HUES48 (cell line): ENCODE data around the gene RBP3.

Experiments used
- H3K27ac ChIP-seq: one replicate; pipeline ENCODE4 v1.7.0; 2013; ENCODE audit warnings: low read depth, low read length, inconsistent platforms
- H3K27me3 ChIP-seq: 2 replicates; pipeline ENCODE4 v1.6.1; 2013; ENCODE audit warnings: mild to moderate bottlenecking, low read length; ENCODE audit not compliant: control insufficient read depth, insufficient read depth
- H3K36me3 ChIP-seq: 2 replicates; pipeline ENCODE4 v1.6.1; 2013; ENCODE audit warnings: low read length; ENCODE audit not compliant: control insufficient read depth, insufficient read depth
- H3K4me1 ChIP-seq: 2 replicates; pipeline ENCODE4 v1.6.1; 2013; ENCODE audit warnings: mild to moderate bottlenecking, low read length; ENCODE audit not compliant: control insufficient read depth, insufficient read depth
- H3K4me3 ChIP-seq: 2 replicates; pipeline ENCODE4 v1.5.1; 2013; ENCODE audit warnings: mild to moderate bottlenecking, low read depth, low read length
- H3K9ac ChIP-seq: 2 replicates; pipeline ENCODE4 v1.6.1; 2013; ENCODE audit warnings: mild to moderate bottlenecking, low read depth, low read length, moderate library complexity
- H3K9me3 ChIP-seq: 2 replicates; pipeline ENCODE4 v1.6.1; 2013; ENCODE audit warnings: low read length; ENCODE audit not compliant: control insufficient read depth, insufficient read depth

RBP3 gene

DNA sequence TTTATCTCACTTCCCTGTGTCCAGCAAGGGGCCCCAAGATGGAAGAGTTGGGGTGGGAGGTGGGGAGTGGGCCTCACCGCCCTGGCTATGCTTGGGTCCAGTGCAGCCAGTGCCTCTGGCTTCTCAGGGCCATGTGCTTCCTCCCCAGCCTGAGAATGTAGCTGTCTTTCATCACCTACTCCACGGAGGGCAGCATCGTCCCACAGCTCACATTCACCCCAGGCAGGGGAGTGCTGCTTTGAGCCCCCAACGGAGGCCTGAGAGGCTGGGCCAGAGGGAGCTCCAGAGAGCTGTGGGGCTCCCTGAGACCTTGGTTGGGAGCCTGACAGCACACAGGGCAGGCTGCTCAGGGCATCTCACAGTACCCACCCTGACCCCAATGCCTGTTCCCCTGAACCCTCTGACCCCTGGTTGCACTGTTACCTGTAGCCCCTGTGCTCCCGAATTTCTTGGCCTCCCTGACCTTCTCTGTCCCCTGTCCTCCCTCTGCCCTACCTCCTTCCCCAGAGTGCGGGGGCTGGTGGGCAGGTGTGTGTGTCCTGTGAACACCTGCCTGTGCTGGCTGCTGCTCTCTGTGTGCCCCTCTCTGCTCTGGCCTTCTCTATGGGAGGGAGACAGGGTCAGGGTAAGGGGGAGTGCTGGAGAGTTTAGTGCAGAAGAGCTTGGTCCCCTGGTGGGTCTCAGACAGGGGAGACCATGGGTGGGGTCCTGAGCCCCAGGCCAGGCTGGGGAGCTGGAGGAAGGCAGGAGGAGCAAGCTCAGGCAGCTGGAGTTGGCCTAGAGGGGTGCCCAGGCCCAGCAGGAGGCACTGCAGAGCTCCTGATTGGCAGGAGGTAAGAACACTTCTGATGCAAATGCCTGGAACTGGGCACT is 55.5 kb downstream of the RBP3 start:
- H3K9me3 ChIP-seq, result no peaks in the 10 kb centered on the region
- peaks cover 28% of the 10 kb centered on the region for H3K4me1 ChIP-seq
- no peaks in the 10 kb centered on the region for H3K36me3 ChIP-seq
- H3K4me3 ChIP-seq, result no peak overlapping the region
- 0 out of 2 replicates have a peak overlapping the region, but pooled peaks have one; percentile 14 for H3K9ac ChIP-seq
- peak overlapping the region; percentile 68 for H3K27ac ChIP-seq
- no peaks in the 10 kb centered on the region for H3K27me3 ChIP-seq

DNA sequence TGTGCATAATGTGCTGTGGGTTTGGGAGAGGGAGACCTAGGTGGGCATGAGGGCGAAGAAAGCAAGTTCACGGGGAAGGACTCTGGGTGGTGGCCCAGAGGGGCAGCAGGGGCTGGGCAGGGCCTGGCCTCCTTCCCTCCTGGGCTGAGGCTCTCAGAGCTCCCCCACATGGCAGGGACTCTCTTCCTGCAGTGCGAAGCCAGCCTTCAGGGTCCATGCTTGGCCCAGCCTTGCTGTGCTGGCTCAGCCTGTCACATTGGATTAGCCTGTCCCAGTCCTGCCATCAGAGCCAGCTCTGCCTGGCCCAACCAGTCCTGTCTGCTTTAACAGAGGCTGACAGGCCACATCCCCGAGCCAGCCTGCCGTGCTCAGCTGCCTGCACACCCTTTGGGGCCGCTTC is 56.3 kb downstream of the RBP3 start:
- peaks cover 28% of the 10 kb centered on the region for H3K4me1 ChIP-seq
- H3K9me3 ChIP-seq, result no peaks in the 10 kb centered on the region
- H3K27ac ChIP-seq, result no peak overlapping the region
- H3K9ac ChIP-seq, result no peak overlapping the region
- H3K27me3 ChIP-seq, result no peaks in the 10 kb centered on the region
- no peaks in the 10 kb centered on the region for H3K36me3 ChIP-seq
- no peak overlapping the region for H3K4me3 ChIP-seq

DNA sequence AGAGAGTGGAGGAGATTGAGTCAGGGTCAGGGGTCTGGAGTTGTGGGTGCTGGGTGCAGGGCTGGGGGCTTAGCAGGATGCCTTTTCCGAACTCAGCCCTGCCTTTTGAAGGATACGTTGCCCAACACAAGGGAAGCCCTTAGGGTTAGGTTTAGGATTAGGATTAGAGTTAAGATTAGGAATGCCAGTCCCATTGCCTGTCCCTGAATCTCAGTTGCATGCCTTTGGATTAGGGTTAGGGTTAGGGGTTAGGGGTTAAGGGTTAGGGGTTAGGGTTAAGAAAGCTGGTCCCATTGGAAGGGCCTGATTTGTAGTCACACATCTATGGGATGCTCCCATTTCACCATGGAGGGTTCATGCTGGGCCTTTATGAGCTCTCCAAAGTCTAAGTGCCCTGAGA is 56.8 kb downstream of the RBP3 start:
- Histone ChIP-seq H3K9me3 (no peaks in the 10 kb centered on the region), H3K4me1 (peaks cover 28% of the 10 kb centered on the region), H3K27me3 (no peaks in the 10 kb centered on the region), H3K36me3 (no peaks in the 10 kb centered on the region), H3K4me3 (no peak overlapping the region), H3K9ac (no peak overlapping the region), H3K27ac (no peak overlapping the region)

DNA sequence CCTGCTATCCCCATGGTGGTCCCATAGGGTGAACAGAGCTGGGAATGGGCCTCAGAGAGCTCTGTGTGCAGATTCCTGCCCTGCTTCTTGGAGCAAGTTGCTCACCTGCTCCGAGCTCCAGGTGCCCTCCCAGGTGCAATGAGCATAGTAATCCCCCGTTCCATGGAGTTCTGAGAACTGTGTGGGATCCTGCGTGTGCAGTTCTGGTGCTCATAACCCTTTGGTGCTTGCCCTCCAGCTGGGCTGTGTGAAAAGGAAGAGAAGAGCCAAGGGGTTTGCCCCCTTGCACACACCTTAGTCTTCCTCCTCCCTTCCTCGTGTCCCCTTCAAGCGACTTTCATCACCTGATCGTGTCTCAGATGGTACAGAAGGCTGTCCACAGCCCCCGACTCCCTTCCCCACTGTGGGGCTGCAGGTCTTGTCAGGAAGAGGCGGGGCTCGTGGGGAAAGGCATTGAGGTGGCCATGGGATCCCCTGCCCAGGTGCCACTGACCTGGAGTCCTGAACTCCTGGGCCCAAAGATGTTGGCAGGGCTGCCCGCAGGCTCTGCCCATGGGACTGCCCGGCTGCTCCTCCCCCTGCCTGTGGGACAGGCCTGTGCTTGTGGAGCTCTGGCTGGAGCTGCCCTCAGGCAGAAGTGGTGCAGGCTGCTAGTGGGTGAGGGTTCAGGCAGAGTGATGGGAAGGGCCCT is 57.8 kb downstream of the RBP3 start:
- Histone ChIP-seq H3K4me3 (no peak overlapping the region), H3K9ac (no peak overlapping the region), H3K9me3 (no peaks in the 10 kb centered on the region), H3K27me3 (no peaks in the 10 kb centered on the region), H3K4me1 (peaks cover 28% of the 10 kb centered on the region), H3K27ac (no peak overlapping the region), H3K36me3 (no peaks in the 10 kb centered on the region)

DNA sequence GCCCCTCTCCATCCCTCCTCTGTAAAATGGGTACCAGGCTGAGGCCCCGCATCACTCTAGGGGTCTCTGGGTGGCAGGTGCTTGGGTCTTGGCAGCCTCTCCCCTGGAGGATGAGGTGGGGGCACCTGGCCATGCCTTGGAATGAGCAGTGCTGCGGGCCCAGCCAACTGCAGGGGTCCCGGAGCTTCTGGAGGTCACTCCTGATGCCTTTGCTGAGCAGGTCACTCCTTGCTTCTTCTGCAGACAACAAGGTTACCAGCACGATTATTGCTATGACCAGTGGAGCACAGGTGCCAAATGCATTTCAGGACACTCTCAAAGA is 58.3 kb downstream of the RBP3 start:
- H3K9ac ChIP-seq, result no peak overlapping the region
- no peak overlapping the region for H3K4me3 ChIP-seq
- no peak overlapping the region for H3K27ac ChIP-seq
- no peaks in the 10 kb centered on the region for H3K9me3 ChIP-seq
- no peaks in the 10 kb centered on the region for H3K27me3 ChIP-seq
- H3K36me3 ChIP-seq, result no peaks in the 10 kb centered on the region
- H3K4me1 ChIP-seq, result peaks cover 28% of the 10 kb centered on the region

DNA sequence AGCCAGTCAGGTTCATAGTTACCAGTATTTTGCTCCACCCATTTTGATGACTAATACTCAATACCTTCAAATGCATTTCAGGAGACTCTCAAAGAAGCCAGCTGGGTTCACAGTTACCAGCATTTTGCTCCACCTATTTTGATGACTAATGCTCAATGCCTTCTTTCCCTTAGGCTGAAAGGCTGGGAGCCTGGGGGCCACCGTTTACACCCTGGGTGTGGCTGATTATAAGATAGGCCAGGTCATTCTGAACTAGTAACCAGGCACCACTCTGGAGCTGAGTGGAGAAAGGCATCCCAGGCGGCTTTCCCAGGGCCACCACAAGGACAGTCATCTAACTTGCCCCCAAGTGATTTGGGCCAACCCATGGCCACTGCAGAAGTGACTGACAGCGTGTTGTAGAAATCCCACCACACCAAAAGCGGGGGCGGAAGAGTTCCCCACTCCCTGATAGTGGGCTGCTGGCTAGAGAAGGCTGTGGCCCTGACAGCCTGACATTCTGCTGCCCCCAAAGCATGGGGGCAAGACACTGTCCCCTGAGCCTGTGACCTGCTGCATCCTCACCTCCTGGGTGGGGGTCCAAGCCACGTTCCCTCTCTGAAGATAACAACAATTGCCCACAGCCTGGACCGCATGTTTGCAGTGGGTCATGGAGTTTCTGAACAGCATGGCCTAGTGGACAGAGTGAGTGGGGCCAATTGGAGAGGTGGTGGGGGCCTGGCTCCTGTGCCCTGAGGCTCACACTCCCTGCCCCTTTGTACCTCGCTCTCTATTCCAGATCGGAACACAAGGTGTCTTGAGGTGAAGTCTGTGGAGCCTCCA is 58.9 kb downstream of the RBP3 start:
- H3K9ac ChIP-seq, result no peak overlapping the region
- H3K9me3 ChIP-seq, result no peaks in the 10 kb centered on the region
- no peaks in the 10 kb centered on the region for H3K27me3 ChIP-seq
- H3K36me3 ChIP-seq, result no peaks in the 10 kb centered on the region
- peaks cover 26% of the 10 kb centered on the region for H3K4me1 ChIP-seq
- H3K27ac ChIP-seq, result peak overlapping the region; percentile 67
- H3K4me3 ChIP-seq, result no peak overlapping the region
